Measurements from ENCODE around the gene ADAMTS16.

Gene ADAMTS16

DNA sequence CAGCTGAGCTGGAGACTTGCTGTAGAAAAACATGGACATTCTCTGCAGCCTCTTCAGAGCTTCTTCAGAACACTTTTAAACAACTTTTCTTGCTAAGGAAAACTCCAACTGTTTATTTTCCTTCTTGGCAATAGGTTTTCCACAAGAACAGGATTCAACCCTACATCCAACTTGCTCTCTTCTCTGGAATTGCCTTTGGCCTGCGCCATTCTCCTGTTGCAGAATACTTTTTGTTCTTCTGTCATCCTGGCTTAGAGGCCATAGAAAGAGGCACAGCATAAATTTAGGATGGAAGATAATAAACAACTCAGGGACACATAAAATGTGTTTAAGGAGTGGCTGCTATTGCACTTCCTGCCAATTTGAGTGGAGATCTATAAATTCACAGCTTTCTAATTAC is 227.6 kb downstream of the ADAMTS16 start:
- Histone ChIP-seq H3K9ac (no peak overlapping the region), H3K4me2 (no peak overlapping the region), H3K79me2 (ENCODE audit: insufficient read depth, low read depth) (no peaks in the 10 kb centered on the region), H3K4me3 (IDR thresholded peaks at IDR 0.05; ENCODE audit: insufficient read depth, low read depth, low read length) (no peak overlapping the region), H3K27me3 (ENCODE audit: insufficient read depth, low read depth) (no peaks in the 10 kb centered on the region), H3K36me3 (ENCODE audit: insufficient read depth) (no peaks in the 10 kb centered on the region), H2AFZ (ENCODE audit: low read depth) (no peak overlapping the region), H4K20me1 (ENCODE audit: insufficient read depth) (no peaks in the 10 kb centered on the region), H3K27ac (no peak overlapping the region), H3K4me1 (ENCODE audit: low read depth, poor library complexity, severe bottlenecking) (no peaks in the 10 kb centered on the region)
- TF ChIP-seq, protein P1, sequence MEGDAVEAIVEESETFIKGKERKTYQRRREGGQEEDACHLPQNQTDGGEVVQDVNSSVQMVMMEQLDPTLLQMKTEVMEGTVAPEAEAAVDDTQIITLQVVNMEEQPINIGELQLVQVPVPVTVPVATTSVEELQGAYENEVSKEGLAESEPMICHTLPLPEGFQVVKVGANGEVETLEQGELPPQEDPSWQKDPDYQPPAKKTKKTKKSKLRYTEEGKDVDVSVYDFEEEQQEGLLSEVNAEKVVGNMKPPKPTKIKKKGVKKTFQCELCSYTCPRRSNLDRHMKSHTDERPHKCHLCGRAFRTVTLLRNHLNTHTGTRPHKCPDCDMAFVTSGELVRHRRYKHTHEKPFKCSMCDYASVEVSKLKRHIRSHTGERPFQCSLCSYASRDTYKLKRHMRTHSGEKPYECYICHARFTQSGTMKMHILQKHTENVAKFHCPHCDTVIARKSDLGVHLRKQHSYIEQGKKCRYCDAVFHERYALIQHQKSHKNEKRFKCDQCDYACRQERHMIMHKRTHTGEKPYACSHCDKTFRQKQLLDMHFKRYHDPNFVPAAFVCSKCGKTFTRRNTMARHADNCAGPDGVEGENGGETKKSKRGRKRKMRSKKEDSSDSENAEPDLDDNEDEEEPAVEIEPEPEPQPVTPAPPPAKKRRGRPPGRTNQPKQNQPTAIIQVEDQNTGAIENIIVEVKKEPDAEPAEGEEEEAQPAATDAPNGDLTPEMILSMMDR (conservative IDR thresholded peaks at IDR 0.05; ENCODE audit: low read depth, low read length): no peak

DNA sequence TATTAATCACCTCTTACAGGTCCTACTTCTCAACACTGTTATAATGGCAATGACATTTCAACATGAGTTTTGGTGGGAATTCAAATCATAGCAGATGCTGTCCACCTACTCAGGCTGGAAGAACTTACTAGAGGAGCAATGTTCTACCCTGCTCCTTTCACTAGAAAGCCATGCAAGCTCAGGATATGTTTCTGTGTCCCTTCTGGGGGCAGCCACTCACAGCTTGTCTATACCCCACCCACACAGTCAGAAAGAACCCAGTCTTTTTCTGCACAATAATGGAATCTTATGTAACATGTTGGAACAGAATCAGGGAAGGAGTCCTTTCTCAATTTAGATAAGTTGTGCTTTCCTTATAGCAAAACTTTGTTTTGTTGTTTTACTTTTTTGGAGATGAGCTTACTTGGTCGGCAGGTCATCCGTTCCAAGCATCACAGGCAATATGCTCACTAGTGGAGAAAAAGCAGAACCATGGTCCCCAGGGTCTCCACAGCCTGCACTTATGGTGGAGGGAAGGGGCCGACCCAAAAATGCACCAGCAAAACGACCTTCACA is 229.0 kb downstream of the ADAMTS16 start:
- Histone ChIP-seq H3K79me2 (ENCODE audit: insufficient read depth, low read depth) (no peaks in the 10 kb centered on the region), H3K4me3 (IDR thresholded peaks at IDR 0.05; ENCODE audit: insufficient read depth, low read depth, low read length) (no peak overlapping the region), H3K27ac (no peak overlapping the region), H3K4me1 (ENCODE audit: low read depth, poor library complexity, severe bottlenecking) (no peaks in the 10 kb centered on the region), H3K4me2 (no peak overlapping the region), H3K9ac (no peak overlapping the region), H2AFZ (ENCODE audit: low read depth) (no peak overlapping the region), H4K20me1 (ENCODE audit: insufficient read depth) (no peaks in the 10 kb centered on the region), H3K27me3 (ENCODE audit: insufficient read depth, low read depth) (no peaks in the 10 kb centered on the region), H3K36me3 (ENCODE audit: insufficient read depth) (no peaks in the 10 kb centered on the region)
- TF ChIP-seq, protein P1 (conservative IDR thresholded peaks at IDR 0.05; ENCODE audit: low read depth, low read length): no peak

All from KMS-11 (cell line).